Measurements from ENCODE around the gene TMEM238.

The TMEM238 gene

GRCh38 chr19:55376241-55376933 is 7.7 kb downstream of the TMEM238 start, which contains the start of gene TMEM190:
TSS of gene TMEM190 (plus strand) at chr19:55376826. CDS start at chr19:55376854, 28 bp downstream.
- FAIRE-seq, result no peak

- no peak for FAIRE-seq
Measured at GRCh38 chr19:55373993-55374757, 9.9 kb downstream of the TMEM238 start.

GRCh38 chr19:55373306-55373992 is 10.6 kb downstream of the TMEM238 start:
- FAIRE-seq, result no peak

GRCh38 chr19:55372316-55373081 is 11.6 kb downstream of the TMEM238 start:
- no peak for FAIRE-seq

- FAIRE-seq, result no peak
Measured at GRCh38 chr19:55370305-55370988, 13.6 kb downstream of the TMEM238 start, which contains the start of gene IL11. TSS of gene IL11 (minus strand) at chr19:55370463. CDS start at chr19:55370310, 153 bp downstream.

GRCh38 chr19:55369653-55370304 is 14.3 kb downstream of the TMEM238 start:
- no peak for FAIRE-seq

- no peak for FAIRE-seq
Measured at GRCh38 chr19:55368701-55369563, 15.2 kb downstream of the TMEM238 start.

- no peak for FAIRE-seq
Measured at GRCh38 chr19:55368106-55368505, 16.0 kb downstream of the TMEM238 start.

- FAIRE-seq, result no peak
Measured at GRCh38 chr19:55366790-55367189, 17.3 kb downstream of the TMEM238 start.

GRCh38 chr19:55365964-55366363 is 18.1 kb downstream of the TMEM238 start:
- FAIRE-seq, result no peak

GRCh38 chr19:55365245-55365644 is 18.8 kb downstream of the TMEM238 start:
- FAIRE-seq, result no peak

GRCh38 chr19:55362990-55363716 is 20.9 kb downstream of the TMEM238 start, which contains the start of gene GARIN5B:
TSS of gene GARIN5B (minus strand) at chr19:55363260. CDS start at chr19:55363066, 194 bp downstream.
- FAIRE-seq, result no peak

GRCh38 chr19:55362174-55362989 is 21.7 kb downstream of the TMEM238 start:
- no peak for FAIRE-seq

- no peak for FAIRE-seq
Measured at GRCh38 chr19:55360902-55361301, 23.2 kb downstream of the TMEM238 start.

- no peak for FAIRE-seq
Measured at GRCh38 chr19:55358943-55359908, 24.9 kb downstream of the TMEM238 start.

GRCh38 chr19:55358493-55358892 is 25.6 kb downstream of the TMEM238 start:
- FAIRE-seq, result no peak

GRCh38 chr19:55355213-55355821 is 28.8 kb downstream of the TMEM238 start:
- no peak for FAIRE-seq
